GM19240 (cell line): Measurements from ENCODE around the gene PIEZO2.

Experiments
- DNase-seq: peaks from one replicate; pipeline ENCODE4 v3.0.0; 2011; ENCODE audit warnings: low spot score; ENCODE audit not compliant: insufficient read length

PIEZO2 gene

DNA sequence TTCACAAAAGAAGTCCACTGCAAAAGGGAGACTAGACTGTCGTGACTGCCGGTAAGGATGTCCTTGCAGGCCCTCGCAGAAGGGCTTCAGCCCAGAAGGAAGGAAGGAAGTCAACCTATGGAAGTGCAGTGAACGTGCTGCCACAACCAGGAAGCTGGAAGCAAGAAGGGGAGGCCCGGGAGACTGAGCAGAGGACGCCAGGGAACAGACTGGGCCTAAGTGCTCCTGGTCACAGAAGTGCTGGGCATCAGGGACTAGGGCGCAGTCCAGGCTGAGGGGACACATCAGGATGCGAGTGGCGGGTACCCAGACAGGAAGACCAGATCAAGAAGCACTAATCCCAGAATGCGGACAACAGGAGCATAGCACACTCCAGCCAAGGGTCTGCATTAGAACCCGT is 78.8 kb downstream of the PIEZO2 start:
- no peak for DNase-seq

DNA sequence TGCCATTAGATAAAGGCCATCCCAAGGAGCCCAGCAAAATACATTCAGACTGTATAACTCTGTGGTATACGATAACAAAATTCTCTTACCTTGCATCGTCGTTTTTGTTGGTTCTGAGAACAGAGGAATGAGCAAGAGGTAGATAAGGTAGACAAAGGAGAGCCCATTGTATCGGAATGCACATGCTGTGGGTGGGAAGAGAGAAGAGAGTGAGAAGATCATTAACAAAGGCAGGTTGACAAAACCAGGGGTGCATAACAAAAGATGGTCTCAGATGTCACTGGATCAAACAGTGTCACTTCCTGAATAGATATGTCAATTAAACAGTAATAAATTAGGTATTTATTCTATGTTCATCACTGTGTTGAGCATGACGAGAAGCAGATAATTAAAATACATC is 83.3 kb downstream of the PIEZO2 start:
- no peak for DNase-seq

DNA sequence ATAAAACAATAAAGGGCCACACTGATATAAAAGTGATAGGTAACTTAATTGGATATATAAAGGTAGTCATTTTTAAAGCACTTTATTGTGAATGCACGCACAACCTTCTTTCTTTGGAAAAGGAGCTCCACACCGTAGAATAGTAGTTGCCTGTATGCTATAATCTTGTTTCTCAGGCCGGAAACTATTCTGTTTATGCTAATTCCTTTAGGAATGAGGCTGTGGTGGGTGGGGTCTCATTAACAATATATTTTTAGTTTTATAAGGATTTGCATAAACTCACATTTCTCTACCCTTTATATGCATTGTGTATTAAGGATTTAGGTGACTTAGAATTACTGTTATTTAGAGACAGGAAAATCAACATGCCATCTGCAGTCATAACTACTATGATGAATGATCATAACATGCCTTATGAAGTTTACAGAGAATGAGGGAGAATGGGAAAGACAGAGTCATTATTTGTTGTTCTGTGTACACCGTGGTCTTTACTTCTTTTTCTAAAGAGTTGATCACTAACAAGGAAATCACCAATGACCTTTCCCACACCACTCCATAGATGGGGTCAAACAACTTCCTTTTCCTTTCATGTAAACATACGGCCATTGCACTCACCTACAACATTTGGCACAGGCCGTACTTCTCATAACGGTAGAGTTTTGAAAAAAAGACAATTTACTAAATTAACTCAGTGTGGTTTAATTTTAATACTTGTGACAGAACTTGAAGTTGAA is 84.5 kb downstream of the PIEZO2 start:
- DNase-seq: no peak

DNA sequence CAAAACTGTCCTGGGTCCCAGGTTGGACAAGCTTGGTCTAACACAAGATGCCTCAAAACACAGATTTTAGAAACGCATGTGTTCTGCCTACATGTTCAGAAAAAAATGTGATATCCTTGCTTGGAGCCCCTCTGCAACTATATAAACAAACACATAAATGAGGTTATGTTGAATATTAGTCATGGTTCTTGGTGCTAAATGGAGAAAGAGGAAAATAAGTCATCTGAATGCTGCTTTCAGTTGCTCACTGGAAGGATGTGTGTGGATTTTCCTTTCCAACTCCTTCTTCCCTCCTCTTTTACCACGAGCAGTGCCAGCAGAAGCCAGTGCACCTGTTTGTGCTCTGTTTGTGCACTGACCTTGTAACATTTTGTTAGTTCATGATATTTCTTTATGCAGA is 85.3 kb downstream of the PIEZO2 start:
- DNase-seq: no peak

DNA sequence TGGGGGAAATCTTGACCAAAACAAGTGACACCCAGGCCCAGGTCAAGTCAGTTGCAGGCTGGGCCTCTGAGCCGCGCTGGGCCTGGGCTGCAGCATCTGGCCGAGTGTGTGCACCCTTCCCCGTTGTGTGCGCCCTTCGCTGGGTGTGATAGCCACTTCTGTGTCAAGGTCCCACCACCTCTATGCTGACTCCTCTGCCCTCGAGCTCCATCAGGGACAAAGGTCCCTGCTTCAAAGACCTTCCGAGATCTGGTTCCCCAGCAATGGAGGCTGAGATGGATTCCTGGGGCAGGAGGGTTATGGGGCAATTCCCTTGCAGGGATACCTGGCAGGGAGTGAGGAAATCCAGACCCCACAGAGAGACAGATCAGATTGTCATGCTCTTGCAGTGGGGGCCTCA is 93.6 kb downstream of the PIEZO2 start:
- DNase-seq: no peak

DNA sequence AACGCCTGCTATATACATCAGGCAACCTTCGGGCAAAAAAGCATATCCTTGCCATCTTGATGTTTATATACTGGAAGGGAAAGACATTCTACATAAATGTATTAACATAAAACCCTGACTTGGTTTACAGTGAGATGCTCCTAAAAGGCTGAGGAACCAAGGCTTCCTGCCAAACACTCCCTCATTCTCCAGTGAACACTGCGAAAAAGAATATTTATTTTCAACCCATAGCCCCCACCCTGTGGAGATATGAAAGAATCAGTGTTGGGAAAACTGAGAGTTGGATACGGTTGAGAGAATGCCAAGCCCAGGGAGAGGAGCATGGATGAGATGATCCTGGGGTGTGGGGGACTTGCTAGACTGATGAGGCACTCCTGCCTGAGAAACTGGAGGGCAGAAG is 94.9 kb downstream of the PIEZO2 start:
- DNase-seq: no peak

DNA sequence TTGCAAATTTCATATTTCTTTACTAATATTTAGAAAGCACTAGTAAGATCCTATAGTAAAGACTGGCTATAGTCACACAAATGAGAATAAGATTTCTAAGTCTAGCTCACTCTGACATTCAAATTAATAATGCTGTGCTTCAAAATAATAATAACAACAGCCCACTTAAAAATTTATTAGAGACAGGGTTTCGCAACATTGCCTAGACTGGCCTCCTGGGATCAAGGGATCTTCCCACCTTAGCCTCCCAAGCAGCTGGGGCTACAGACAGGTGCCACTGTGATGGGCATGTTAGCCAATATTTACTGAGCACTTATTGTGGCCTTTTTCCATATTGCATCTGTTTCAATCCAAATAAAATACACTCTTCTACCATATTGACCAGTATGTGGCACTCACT is 96.1 kb downstream of the PIEZO2 start:
- no peak for DNase-seq

DNA sequence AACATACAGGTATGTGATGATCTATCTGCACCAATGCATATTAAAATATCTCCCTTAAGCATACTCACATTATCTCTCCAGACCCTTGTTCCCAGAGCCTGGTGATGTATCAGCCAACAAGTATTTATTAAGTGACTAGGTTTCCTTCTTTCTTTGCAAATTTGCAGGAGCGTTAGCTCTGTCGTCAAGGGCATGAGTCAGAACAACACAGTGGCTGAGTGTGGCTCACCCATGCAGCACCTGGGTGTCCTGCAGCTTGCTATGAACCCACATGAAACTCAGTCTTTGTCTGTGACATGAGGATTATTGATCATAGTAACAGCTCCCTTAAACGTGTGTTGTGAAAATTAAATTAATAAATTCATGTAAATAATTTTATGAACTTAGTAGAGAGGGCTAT is 96.6 kb downstream of the PIEZO2 start:
- DNase-seq: no peak

DNA sequence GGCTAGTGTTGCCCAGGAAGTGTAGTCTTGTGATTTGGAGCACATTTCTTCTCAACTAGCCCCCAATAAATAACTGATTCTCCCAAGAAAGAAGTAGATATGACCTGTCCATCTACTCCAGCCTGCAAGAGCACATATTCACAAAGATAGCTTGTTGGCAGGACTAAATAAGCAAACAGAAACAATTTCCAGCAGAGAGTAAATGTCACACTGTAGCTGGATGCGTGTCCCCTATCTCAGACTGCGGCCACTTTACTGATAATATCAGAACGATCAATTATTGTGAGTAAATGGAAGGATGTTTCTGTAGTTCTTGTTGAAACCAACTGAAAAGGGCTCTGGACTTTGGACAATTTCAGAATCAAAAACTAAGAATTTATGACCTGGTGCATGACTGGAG is 97.9 kb downstream of the PIEZO2 start:
- DNase-seq: no peak

DNA sequence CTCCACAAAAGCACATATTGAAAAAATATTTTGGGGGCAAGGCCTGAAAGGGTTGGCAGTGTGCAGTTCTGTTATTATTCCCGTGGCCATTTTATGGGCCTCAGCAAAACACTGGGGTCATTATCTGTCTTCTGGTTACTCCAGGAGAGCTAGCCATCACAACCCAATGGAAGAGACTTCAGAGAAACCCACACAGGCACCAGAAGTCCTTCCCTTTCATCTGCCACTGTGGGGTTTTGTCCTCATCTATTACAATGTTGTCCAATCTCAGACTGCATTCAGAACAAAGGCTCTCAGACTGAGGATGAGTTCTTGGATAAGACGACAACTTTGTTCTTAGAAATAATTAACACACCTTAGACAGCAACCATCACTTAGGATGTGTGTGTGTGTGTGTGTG is 98.4 kb downstream of the PIEZO2 start:
- DNase-seq: no peak

DNA sequence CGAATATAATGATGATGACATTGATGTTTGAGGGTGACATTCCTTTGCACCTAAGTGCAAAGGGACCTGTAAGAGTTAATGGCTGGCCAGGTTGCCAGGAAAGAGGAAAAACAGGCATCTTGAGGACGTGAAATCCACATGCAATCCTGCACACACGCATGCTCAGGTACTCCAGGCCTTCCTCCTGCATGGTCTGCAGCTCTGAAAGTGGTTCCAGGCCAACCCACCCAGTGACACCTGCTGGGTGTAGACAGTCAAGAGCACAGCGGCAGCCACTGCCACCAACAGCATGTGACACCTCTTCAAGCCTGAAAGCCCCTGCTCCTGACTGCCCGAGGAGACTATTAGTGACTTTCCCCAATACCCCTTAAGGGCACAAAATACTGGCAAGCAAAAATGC is 101.6 kb downstream of the PIEZO2 start:
- DNase-seq: no peak

DNA sequence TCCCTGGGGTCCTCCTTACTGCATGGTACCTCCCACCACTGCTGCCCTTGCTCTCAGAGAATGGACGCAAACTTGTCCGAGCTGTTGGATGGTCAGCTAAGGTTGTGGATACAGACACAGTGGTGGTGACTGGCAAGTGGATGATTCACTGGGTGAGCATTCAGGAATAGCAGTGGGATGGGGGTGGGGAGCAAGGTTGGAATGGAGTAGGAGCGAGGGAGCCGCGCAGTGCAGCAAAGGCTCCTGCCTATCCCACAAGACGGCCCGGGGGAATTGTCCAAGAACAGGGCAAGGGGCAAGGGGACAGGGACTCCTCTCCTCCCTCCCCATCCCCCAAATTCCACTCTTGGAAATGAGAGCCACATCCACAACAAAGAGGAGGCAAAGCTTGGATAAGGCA is 102.2 kb downstream of the PIEZO2 start:
- DNase-seq: no peak

DNA sequence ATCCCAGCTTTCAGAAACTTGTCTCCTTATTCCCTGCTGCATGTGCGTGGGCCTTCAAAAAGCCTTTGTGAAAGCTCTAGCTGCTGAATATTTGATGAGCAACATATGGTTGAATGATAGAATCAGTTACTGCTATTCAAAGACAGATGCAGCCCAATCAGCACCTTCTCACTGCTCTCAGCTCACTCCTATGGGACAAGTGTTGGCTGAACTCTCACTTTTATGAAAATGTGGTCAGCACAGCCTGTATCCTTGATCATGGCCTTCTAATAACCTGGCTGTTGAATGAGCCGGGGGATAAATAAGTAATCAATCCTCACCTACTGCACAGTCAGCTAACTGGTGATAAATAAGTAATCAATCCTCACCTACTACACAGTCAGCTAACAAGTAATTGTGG is 103.2 kb downstream of the PIEZO2 start:
- DNase-seq: no peak

DNA sequence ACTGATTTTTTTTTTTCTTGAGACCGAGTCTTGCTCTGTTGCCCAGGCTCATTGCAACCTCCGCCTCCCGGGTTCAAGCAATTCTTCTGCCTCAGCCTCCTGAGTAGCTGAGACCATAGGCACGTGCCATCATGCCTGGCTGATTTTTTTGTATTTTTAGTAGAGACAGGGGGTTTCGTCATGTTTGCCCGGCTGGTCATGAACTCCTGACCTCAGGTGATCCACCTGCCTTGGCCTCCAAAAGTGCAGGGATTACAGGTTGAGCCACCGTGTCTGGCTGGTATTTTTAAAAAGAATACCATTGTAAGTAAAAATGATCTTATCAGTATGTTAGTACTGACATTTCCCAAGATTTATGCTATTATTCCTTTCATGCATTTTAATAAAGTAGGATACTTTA is 105.7 kb downstream of the PIEZO2 start:
- no peak for DNase-seq

DNA sequence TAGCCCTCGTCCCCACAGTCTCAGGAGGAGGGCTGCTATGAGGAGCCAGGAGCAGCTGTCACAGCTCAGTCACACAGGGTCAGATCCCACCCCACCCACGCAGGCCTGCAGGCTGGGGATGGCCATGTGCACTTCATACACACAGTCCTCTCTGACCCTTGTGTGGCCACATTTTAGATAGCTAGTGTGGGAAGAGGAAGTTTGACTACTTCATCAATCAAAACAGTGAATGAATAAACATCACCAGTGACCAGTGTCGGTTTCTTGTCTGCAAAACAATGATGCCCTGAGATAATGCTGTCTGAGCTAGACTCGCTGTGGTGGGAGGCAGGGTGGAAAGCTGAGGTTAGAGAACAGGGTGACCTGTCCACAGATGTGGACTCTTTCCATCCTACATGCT is 107.1 kb downstream of the PIEZO2 start:
- DNase-seq: no peak

DNA sequence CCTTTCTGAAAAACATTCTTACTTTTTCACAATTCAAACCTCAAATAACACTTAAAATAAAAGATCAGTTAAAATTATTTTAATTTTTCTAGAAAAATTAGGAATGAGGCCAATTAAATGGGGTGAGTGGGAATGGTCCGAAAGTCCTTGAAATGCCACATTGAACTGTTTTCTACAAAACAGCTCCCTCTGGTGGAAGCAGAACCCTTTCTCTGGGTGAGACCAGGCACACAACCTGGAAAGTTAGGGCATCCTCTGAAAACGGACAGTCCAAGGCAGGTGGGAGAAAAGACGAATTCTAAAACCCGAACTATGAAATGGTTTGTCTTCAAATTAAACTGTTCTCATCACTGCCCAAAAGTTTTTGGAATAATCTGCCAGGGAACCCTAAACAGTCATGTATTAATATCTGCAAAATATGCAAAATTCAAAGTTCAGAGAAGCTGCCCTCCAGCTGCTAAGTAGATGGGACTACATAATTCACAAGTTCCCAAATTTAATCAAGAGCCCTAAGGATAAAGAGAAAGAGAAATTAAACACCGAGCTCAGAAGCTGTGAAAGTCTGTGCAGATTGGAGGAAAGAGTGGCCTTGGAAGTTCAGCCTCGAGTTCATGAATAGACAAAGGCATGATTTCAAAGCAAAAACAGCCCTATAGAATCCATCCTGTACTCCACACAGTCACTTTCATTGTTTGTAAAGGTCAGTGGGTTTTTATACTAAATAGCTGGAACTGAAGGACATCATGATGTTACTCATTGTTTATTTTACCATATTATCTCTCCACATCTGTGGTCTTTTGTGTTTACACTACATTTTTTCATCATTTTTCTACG is 108.3 kb downstream of the PIEZO2 start:
- peak; percentile 29 for DNase-seq

DNA sequence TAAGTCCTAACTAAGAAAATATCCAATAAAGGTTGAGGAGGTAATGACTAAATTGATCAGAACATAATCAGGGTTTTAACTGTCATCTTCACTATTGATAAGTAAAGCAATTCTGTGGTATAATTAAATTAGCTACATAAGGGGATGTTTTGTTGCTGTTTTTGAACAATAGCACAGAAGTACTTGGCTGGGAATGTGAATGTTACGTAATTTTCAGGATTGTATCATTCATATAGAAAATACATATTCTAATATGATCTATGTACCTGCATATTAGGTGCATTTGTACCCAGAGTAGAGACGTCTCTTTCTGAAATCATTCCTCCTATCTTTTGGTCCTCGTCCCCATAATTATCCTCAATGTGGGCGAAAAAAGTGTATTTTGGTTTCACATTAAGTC is 109.0 kb downstream of the PIEZO2 start:
- no peak for DNase-seq

DNA sequence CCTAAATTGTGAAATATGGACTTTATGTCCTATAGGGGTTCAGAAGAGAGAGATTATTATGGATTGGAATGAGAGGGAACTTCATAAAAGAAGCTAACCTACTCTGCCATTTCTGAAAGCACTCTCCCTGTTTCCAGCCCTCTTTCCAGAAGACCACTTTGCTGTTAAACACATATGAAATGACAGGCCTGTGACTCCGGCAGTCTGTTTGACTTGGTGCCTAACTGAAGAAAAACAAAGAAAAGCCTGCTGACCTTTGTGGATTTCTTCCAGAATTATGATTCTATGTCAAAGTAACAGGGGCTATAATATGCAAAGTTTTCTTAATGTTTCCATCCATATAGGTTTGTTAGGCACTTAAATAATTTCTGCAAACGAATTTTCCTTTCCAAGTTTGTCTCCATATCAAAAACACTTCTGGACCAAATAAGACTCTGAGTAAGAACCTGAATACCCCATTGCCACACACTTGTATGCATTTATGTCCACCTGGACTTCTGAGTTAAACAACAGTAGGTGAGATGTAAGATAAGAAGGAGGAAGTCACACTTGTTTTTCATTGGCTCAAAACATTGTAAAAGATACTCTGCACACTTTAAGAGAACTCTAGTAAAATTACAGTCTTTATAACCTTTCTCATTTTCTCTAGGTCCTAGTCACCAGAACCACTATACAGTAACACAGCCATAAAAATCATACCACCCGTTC is 111.7 kb downstream of the PIEZO2 start:
- DNase-seq: no peak

DNA sequence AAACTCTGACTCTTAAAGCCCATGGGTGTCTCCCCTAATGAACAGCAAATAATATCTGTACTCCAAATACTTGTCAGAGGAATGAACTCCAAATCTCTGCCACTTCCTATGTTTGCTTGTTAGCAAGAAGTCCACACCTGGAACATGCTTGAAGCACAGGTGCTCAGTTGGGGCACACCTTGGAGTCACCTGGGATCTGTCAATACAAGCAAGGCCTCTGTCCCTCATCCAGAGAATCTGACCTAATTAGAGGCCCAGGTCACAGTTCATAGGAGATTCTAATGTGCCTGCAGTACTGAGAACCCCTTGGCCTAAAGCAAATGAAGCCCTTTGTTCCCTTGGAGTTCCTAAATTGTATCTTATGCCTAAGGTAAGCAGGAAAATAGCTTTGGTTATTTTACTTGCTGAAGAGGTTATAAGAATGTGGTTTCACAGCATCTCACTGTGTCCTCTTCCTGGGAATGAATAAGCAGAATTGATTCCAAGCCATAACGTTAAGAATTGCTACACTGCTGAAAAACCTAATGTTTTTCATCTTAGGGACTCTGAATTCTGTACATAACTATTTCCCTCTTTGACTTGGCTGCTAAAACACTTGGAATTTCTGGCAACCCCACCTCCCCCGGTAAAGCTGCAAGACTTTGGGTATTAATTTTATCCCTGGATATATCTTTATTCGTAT is 113.4 kb downstream of the PIEZO2 start:
- DNase-seq: no peak

DNA sequence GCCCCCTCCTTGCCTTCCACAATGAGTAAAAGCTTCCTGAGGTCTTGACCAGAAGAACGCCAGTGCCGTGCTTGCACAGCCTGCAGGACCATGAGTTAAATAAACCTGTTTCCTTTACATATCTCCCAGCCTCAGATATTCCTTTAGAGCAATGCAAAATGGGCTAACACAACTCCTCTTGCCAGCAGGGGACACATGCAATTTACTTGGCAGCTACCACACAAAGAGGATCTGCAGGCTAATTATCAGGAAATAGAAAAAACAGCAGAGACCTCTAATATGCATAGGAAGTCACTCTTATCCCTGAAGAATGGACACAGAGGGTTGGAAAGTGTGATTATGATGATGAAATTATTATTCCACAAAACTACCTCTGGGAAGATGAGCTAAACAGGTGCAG is 114.0 kb downstream of the PIEZO2 start:
- no peak for DNase-seq

DNA sequence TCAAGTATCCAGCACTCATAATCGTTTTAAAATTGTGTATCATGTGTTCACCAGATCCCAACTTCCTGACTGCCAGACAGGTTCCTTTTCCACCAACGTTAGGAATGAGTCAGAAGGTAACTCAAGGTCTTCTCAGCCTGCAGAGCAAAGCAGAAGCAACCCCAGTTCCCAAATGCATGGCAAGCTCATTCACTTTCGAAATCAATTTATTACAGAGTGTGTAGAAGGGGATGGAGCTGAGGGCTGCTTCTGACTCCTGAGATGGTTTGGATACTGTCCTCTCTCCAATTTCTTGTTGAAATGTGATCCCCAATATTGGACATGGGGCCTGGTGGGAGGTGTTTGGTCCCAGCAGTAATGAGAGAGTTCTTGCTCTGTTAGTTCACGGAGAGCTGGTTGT is 114.5 kb downstream of the PIEZO2 start:
- no peak for DNase-seq

DNA sequence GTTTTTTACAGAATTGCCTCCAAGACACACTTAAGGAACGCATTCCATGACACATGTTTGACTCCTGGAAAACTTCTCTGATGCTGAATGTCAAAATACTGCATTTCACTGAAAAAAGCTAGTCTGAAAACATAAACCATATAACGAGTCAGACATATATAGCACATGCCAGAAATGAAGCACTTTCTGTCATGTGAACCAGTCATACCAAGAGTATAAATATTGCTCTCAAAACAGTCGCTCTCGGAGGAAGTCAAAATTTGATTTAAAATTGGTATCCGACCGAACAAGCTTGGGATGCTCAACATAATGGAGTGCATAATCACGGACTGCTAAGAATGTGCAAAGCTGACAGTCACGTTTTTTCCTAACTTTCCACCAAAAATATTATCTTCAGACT is 115.9 kb downstream of the PIEZO2 start:
- no peak for DNase-seq
